Glutamatergic neuron (in vitro differentiated cells): ENCODE results near the gene MLH1. TPM values are rescaled to one million over a fixed set of nuclear protein-coding genes. Genes with fewer than 3 reads are reported as not detected.

Source experiments
- DNase-seq: peaks from one replicate; pipeline ENCODE4 v3.0.0; 2022
- H3K27ac Mint-ChIP-seq: one replicate; pipeline ENCODE4 v1.8.0; 2020; ENCODE audit warnings: mild to moderate bottlenecking, mixed read lengths, inconsistent platforms; ENCODE audit not compliant: unreplicated experiment
- H3K27me3 Mint-ChIP-seq: one replicate; pipeline ENCODE4 v1.8.0; 2020; ENCODE audit warnings: mild to moderate bottlenecking, moderate library complexity, mixed read lengths, inconsistent platforms; ENCODE audit not compliant: unreplicated experiment
- H3K36me3 Mint-ChIP-seq: one replicate; pipeline ENCODE4 v1.8.0; 2020; ENCODE audit warnings: mild to moderate bottlenecking, mixed read lengths, inconsistent platforms; ENCODE audit not compliant: unreplicated experiment
- H3K4me1 Mint-ChIP-seq: one replicate; pipeline ENCODE4 v1.8.0; 2020; ENCODE audit warnings: mild to moderate bottlenecking, low read depth, mixed read lengths, inconsistent platforms; ENCODE audit not compliant: unreplicated experiment
- H3K4me3 Mint-ChIP-seq: one replicate; pipeline ENCODE4 v1.8.0; 2020; ENCODE audit warnings: mild to moderate bottlenecking, mixed read lengths, inconsistent platforms; ENCODE audit not compliant: unreplicated experiment
- H3K9me3 Mint-ChIP-seq: one replicate; pipeline ENCODE4 v1.8.0; 2020; ENCODE audit warnings: mild to moderate bottlenecking, moderate library complexity, mixed read lengths, inconsistent platforms; ENCODE audit not compliant: unreplicated experiment
- total RNA-seq: library from RNA; stranded (reverse); fragmentation: NEBNext Ultra II Directional; extraction: Animal tissue kit (Norgen Biotek cat#: 25700); gene quantifications from one replicate; pipeline ENCODE4 v1.2.1, GENCODE V29; 2021; ENCODE audit not compliant: unreplicated experiment
- TF ChIP-seq, protein P1 (sequence below): fragments of 200-600 bp; sonication (generic); IDR thresholded peaks from one replicate; pipeline ENCODE4 v1.5.0; 2021; ENCODE audit not compliant: partially characterized antibody, unreplicated experiment

Gene MLH1
- total RNA-seq, 1 donor from 2014 or later: 30.4 TPM

- Mint-ChIP-seq H3K27ac (no peak overlapping the region), H3K9me3 (no peaks in the 10 kb centered on the region), H3K4me3 (no peak overlapping the region), H3K4me1 (no peaks in the 10 kb centered on the region), H3K36me3 (no peaks in the 10 kb centered on the region), H3K27me3 (no peaks in the 10 kb centered on the region)
- no peak for DNase-seq
- TF ChIP-seq, protein P1, sequence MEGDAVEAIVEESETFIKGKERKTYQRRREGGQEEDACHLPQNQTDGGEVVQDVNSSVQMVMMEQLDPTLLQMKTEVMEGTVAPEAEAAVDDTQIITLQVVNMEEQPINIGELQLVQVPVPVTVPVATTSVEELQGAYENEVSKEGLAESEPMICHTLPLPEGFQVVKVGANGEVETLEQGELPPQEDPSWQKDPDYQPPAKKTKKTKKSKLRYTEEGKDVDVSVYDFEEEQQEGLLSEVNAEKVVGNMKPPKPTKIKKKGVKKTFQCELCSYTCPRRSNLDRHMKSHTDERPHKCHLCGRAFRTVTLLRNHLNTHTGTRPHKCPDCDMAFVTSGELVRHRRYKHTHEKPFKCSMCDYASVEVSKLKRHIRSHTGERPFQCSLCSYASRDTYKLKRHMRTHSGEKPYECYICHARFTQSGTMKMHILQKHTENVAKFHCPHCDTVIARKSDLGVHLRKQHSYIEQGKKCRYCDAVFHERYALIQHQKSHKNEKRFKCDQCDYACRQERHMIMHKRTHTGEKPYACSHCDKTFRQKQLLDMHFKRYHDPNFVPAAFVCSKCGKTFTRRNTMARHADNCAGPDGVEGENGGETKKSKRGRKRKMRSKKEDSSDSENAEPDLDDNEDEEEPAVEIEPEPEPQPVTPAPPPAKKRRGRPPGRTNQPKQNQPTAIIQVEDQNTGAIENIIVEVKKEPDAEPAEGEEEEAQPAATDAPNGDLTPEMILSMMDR: no peak
Measured at GRCh38 chr3:37082317-37082716, 89.0 kb downstream of the MLH1 start.

- Mint-ChIP-seq H3K4me3 (no peak overlapping the region), H3K27me3 (no peaks in the 10 kb centered on the region), H3K4me1 (no peaks in the 10 kb centered on the region), H3K27ac (no peak overlapping the region), H3K36me3 (no peaks in the 10 kb centered on the region), H3K9me3 (no peaks in the 10 kb centered on the region)
- no peak for DNase-seq
- TF ChIP-seq, protein P1: no peak
Measured at GRCh38 chr3:37086918-37087317, 93.6 kb downstream of the MLH1 start.

DNA sequence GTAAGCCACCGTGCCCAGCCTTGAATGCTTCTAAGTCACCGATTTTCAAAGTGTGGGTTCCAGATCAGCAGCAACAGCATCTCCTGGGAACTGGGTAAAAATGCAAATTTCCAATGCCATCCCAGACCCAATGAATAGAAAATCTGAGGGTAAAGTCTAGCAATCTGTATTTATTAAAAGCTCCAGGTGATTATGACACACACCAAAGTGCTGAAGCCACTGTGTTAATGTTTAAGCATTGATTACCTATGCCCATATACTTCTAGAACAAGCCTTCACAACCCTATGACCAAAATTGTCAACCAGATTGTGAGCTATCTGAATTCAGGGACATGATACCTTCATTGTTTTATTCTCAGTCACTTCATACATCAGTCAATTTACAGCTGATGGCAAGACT lies 94.6 kb downstream of the MLH1 start:
- no peak for DNase-seq
- H3K4me1 Mint-ChIP-seq: no peaks in the 10 kb centered on the region
- H3K27ac Mint-ChIP-seq: no peak overlapping the region
- H3K27me3 Mint-ChIP-seq: no peaks in the 10 kb centered on the region
- TF ChIP-seq, protein P1: no peak
- H3K9me3 Mint-ChIP-seq: peaks cover 2% of the 10 kb centered on the region
- no peak overlapping the region for H3K4me3 Mint-ChIP-seq
- no peaks in the 10 kb centered on the region for H3K36me3 Mint-ChIP-seq

GRCh38 chr3:37092484-37092883 lies 99.2 kb downstream of the MLH1 start:
- Mint-ChIP-seq H3K4me3 (no peak overlapping the region), H3K27me3 (no peaks in the 10 kb centered on the region), H3K4me1 (no peaks in the 10 kb centered on the region), H3K36me3 (no peaks in the 10 kb centered on the region), H3K27ac (no peak overlapping the region), H3K9me3 (peaks cover 3% of the 10 kb centered on the region)
- DNase-seq: no peak
- TF ChIP-seq, protein P1: no peak

DNA sequence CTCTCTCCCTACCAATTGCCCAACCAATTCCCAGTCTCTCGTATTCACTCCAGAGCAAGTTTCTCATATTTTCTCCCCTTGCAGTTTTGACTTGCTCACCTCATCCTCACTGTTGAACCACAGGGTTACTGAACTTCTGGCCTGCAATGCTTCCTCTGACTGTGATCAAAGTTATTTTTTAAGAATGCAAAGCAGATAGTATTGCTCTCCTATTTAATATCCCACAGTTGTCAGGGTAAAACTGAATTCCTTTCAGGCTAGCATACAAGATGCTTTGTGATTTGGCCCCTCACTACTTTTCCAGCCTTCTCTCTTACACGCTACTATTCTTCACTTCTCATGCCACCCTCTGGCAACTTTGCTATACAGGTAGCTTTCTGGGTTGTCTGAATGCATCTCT lies 100.2 kb downstream of the MLH1 start:
- no peak overlapping the region for H3K4me3 Mint-ChIP-seq
- no peak for DNase-seq
- TF ChIP-seq, protein P1: no peak
- H3K9me3 Mint-ChIP-seq: peaks cover 3% of the 10 kb centered on the region
- no peak overlapping the region for H3K27ac Mint-ChIP-seq
- no peaks in the 10 kb centered on the region for H3K36me3 Mint-ChIP-seq
- H3K4me1 Mint-ChIP-seq: no peaks in the 10 kb centered on the region
- no peaks in the 10 kb centered on the region for H3K27me3 Mint-ChIP-seq
